Neural cell (in vitro differentiated cells): ENCODE measurements around the gene GDPD5.

Experiments
- CTCF ChIP-seq: fragments of 450-650 bp; IDR thresholded peaks from 2 replicates; pipeline ENCODE4 v1.5.1; 2014; ENCODE audit warnings: antibody characterized with exemption, mild to moderate bottlenecking, moderate library complexity; ENCODE audit not compliant: poor library complexity, severe bottlenecking
- EZH2 ChIP-seq: fragments of 200-600, 300-800 bp; shearing (Covaris generic), sonication (generic); IDR thresholded peaks from 2 replicates; pipeline ENCODE4 v1.6.1; 2014; ENCODE audit warnings: antibody characterized with exemption, low read length, borderline replicate concordance, mild to moderate bottlenecking; ENCODE audit not compliant: insufficient read depth, poor library complexity, severe bottlenecking
- MXI1 ChIP-seq: fragments of 450-650 bp; conservative IDR thresholded peaks from 2 replicates; pipeline ENCODE4 v1.6.1; 2014; ENCODE audit warnings: antibody characterized with exemption, mild to moderate bottlenecking; ENCODE audit not compliant: poor library complexity, severe bottlenecking
- REST ChIP-seq: IDR thresholded peaks from 2 replicates; pipeline ENCODE4 v1.6.1; 2012; ENCODE audit warnings: borderline replicate concordance

- TF ChIP-seq CTCF (no peak), REST (no peak), EZH2 (no peak), MXI1 (no peak)
Measured at GRCh38 chr11:75554258-75555022, 28.7 kb upstream of the GDPD5 start.
